Lower leg skin (tissue), 4 donors: Measurements from ENCODE around the gene PLPPR1. TPM values are rescaled to one million over a fixed set of nuclear protein-coding genes. Genes with fewer than 3 reads are reported as not detected.

Experiments
- DNase-seq, 2 donors: peaks; one replicate each; pipeline ENCODE4 v3.0.0-alpha.2; 2019; ENCODE audit warnings: low spot score in 2 of 2
- H3K4me3 ChIP-seq: fragments of 200-600 bp; sonication (generic); 2 replicates; pipeline ENCODE4 v1.5.1; 2017; ENCODE audit warnings: mild to moderate bottlenecking, low read depth; ENCODE audit not compliant: poor library complexity, severe bottlenecking
- POLR2A ChIP-seq, 2 donors: fragments of 450-650 bp; IDR thresholded peaks; one replicate each; pipeline ENCODE4 v1.6.1; 2016 to 2017; ENCODE audit warnings: antibody characterized with exemption in 2 of 2, mild to moderate bottlenecking in 1 of 2, moderate library complexity in 1 of 2
- WGBS, 2 donors: methylation state at CpG; one replicate each; pipeline ENCODE4 v1.1.5; 2018; 5-methylcytosine and 5-hydroxymethylcytosine counted together
- intact Hi-C: fragments of 100-400 bp; cut with DNase I; formaldehyde crosslinking; loops from one replicate; pipeline ENCODE4 v1.15.0; 2023; ENCODE audit warnings: low total_unique reads
- total RNA-seq, 4 donors: library from RNA; depleted of rRNA; stranded (reverse); fragments of >200 nt; gene quantifications; one replicate each; pipeline ENCODE4 v1.1.0, GENCODE V29; 2016
- TF ChIP-seq, protein P1 (sequence below), 3 donors: fragments of 450-650 bp; IDR thresholded peaks; one replicate each; pipeline ENCODE4 v1.5.1; 2016; ENCODE audit warnings: antibody characterized with exemption in 3 of 3, mild to moderate bottlenecking in 3 of 3, moderate library complexity in 2 of 3

The PLPPR1 gene
- total RNA-seq, 4 donors from 2014 or later = 0.19 to 2.2 (median 0.39) TPM; not detected in 1

DNA sequence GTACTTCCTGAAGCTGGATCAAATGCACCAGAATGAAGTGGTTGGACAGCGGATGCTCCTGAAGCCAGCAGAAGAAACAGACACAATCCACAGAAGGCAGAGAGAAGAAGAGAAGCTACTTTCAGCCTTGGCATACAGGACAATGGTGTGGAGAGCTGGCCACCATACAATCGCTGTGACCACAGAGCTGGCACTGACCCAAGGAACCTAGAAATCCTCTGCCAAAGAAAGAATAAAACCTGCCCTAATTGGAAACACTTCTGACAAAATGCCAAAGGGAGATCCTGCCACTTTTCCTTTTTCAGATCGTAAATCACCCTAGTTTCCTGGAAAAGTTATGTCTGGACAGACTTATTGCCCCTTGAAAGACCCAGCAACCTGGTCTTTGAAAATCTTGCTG, 278.5 kb downstream of the PLPPR1 start:
- 39 to 50% methylated on average over 3 of the region's 3 CpGs for WGBS, 2 donors
- TF ChIP-seq, protein P1, sequence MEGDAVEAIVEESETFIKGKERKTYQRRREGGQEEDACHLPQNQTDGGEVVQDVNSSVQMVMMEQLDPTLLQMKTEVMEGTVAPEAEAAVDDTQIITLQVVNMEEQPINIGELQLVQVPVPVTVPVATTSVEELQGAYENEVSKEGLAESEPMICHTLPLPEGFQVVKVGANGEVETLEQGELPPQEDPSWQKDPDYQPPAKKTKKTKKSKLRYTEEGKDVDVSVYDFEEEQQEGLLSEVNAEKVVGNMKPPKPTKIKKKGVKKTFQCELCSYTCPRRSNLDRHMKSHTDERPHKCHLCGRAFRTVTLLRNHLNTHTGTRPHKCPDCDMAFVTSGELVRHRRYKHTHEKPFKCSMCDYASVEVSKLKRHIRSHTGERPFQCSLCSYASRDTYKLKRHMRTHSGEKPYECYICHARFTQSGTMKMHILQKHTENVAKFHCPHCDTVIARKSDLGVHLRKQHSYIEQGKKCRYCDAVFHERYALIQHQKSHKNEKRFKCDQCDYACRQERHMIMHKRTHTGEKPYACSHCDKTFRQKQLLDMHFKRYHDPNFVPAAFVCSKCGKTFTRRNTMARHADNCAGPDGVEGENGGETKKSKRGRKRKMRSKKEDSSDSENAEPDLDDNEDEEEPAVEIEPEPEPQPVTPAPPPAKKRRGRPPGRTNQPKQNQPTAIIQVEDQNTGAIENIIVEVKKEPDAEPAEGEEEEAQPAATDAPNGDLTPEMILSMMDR (IDR thresholded peaks at IDR 0.05) = no peak
- TF ChIP-seq POLR2A (IDR thresholded peaks at IDR 0.05) = no peak
- DNase-seq = no peak
- intact Hi-C loops = no loop called here
- H3K4me3 ChIP-seq = no peak overlapping the region

DNA sequence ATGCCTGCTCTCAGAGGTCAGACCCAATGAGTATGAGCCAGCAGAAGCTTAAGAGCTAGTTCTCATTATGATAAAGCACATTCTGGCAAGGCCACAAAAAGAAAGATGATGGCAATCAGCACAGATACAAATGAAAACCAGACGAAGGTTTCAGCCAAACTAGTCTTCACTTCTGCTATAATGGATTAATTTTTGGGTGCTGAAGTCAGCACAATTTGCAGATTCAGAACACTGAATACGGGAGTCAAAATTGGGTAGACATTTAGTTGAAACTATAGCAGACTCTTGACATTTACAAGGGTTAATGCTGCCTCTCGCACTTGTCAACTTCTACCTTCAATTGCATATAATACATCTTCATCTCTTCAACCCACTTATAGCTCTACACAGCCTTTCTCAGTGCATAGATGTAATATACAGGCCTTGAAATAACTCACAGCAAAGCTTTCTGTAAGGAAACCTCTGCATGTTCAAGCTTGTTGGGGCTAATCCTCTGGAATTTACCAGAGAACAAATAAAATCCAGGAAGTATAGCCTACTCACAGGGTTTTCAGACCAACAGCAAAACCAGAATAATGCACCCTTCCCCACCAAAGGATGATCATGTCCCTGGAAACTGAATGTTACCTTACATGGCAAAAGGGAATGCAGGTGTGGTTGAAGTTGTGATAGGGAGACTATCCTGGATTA, 279.1 kb downstream of the PLPPR1 start:
- intact Hi-C loops = no loop called here
- no peak for TF ChIP-seq POLR2A (IDR thresholded peaks at IDR 0.05)
- TF ChIP-seq, protein P1 (IDR thresholded peaks at IDR 0.05) = no peak
- H3K4me3 ChIP-seq = no peak overlapping the region
- WGBS, 2 donors = 31 to 37% methylated on average over 3 of the region's 3 CpGs
- no peak for DNase-seq

DNA sequence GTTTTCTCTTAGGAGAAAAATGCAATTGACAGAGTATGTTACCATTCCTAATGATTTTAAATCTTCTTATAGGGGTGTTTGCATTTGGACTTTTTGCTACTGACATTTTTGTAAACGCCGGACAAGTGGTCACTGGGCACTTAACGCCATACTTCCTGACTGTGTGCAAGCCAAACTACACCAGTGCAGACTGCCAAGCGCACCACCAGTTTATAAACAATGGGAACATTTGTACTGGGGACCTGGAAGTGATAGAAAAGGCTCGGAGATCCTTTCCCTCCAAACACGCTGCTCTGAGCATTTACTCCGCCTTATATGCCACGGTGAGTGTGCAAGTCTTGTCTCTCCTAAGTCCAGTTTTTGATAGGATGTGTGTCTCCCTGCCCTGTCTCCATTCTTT, 280.6 kb downstream of the PLPPR1 start:
- TF ChIP-seq POLR2A (IDR thresholded peaks at IDR 0.05) = no peak
- TF ChIP-seq, protein P1 (IDR thresholded peaks at IDR 0.05) = no peak
- intact Hi-C loops = no loop called here
- WGBS, 2 donors = 79 to 85% methylated on average over 8 of the region's 8 CpGs
- no peak overlapping the region for H3K4me3 ChIP-seq
- DNase-seq = no peak

DNA sequence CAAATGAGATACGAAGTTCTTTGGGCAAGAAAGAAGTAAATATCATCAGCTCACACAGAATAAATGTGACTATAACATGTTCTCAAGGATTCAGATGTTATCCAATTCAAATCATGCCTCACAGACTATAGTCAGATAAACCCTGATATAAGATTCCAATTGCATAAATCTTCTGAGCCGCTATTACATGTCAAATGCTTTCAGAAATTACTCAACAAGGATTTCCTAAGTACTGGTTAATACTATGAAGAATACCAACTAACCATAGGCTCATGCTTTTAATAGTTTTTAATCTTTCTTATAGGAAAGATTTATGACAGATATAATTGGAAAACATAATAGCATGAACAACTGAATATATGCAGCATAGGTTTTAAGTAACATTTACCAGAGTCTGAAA, 282.7 kb downstream of the PLPPR1 start:
- no peak for DNase-seq
- TF ChIP-seq, protein P1 (IDR thresholded peaks at IDR 0.05) = no peak
- TF ChIP-seq POLR2A (IDR thresholded peaks at IDR 0.05) = no peak
- H3K4me3 ChIP-seq = no peak overlapping the region
- 36 to 37% methylated on average over 2 of the region's 2 CpGs for WGBS, 2 donors
- intact Hi-C loops = loop anchor here (10.0 kb wide), 1 partner anchor 706 kb away; no protein-coding TSS in a partner anchor

DNA sequence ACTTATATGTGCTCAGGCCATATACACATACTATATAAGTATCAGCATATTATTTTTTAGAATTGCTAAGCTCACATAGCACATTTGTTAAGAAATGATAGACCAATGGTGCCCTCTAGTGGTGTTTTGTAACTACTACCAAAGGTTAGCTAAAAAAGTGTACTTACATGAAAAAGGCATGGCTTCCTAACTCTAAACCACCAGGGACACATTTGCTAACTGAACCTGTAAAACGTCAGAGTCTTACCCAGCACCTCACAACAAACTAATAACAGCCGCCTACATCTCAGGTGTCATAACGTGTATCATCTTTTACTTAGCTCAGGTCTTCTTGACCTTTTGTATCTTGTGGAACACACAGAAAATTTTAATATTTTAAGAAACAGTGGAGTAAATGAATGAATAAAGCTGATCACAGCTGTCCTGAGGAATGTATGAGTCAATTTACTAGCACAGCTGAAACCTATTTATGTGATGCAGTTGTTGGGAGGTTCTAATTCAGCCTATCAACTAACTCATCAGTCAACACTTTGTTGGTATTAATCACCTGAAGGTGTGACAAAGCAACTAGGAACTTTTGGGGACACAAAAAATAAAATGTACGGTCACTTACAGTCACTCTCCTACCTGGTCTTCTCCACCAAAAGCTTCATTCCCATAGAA, 283.4 kb downstream of the PLPPR1 start:
- DNase-seq = no peak
- 20 to 27% methylated on average over 4 of the region's 4 CpGs for WGBS, 2 donors
- intact Hi-C loops = loop anchor here (10.0 kb wide), 1 partner anchor 707 kb away; no protein-coding TSS in a partner anchor
- H3K4me3 ChIP-seq = no peak overlapping the region
- TF ChIP-seq, protein P1 (IDR thresholded peaks at IDR 0.05) = no peak
- TF ChIP-seq POLR2A (IDR thresholded peaks at IDR 0.05) = no peak
